ENCODE data around the gene MAU2.

MAU2 gene, protein sequence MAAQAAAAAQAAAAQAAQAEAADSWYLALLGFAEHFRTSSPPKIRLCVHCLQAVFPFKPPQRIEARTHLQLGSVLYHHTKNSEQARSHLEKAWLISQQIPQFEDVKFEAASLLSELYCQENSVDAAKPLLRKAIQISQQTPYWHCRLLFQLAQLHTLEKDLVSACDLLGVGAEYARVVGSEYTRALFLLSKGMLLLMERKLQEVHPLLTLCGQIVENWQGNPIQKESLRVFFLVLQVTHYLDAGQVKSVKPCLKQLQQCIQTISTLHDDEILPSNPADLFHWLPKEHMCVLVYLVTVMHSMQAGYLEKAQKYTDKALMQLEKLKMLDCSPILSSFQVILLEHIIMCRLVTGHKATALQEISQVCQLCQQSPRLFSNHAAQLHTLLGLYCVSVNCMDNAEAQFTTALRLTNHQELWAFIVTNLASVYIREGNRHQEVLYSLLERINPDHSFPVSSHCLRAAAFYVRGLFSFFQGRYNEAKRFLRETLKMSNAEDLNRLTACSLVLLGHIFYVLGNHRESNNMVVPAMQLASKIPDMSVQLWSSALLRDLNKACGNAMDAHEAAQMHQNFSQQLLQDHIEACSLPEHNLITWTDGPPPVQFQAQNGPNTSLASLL

DNA sequence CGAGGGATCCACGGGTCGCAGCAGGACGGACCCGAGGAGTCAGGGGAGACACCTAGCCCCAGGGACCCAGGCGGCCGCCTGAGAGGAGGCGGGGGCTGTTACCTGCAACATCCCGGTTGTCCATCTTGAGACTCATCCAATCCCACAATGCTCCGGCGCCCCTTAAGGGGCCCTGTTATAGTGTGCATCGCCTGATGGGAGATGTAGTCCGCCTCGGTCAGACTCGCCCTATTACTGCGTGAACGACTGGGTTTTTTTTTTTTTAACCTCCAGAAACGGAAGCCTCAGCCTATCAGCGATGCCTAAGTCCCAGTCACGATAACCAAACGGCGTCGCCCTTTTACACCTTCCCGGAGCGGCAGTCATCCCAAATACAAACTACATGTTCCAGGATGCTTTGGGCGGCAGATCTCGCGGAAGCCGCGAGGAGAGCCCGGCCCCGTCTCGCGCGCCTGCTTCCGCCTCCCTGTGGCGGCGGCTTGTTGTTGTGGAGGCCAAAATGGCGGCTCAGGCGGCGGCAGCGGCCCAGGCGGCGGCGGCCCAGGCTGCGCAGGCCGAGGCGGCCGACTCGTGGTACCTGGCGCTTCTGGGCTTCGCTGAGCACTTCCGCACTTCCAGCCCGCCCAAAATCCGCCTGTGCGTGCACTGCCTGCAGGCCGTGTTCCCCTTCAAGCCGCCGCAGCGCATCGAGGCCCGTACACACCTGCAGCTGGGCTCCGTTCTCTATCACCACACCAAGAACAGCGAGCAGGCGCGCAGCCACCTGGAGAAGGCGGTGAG is at the start of gene MAU2, which contains the start of gene SUGP1:
MAU2 (plus strand) TSS at position 469 of the 780 bp plus-strand sequence; CDS start at position 500, 31 bp downstream.
SUGP1 (minus strand) TSS at position 149 of the 780 bp plus-strand sequence; CDS start at position 136, 13 bp downstream.
- DNase-seq = peak; percentile 96

DNA sequence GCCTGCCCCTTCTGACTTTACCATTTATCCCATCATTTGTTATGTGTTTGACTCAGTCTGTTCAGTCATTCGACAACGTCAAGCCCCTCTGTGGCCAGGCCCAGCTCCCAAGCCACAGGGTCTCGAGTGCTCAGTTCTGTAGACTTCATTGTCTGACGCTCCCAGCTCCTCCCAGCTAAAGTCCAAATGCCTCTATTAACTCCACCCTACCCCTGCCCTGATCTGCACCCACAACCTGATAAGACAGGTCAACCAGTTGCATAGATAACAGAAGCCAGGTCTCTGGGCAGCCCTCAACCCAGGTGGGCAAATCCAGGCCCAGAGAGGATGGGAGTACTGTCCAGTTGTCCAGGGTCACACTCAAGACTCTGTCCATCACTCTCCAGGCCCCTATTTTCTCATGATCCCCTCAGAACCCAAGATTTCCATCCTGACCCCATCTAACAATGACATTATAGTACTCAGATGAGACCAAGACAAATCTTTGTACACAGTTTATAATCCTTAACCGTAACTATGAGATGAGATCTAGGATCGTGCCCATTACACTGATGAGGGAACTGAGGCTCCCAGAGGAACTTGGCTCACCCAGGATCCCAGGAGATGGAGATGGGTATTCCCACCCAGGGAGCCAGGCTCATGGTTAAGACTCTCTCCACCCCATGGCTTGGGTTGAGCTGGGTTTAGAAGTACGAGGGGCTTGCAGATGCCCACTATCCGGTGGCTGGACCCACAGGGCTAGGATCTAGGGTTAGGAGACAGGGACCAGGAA is 48.6 kb upstream of the MAU2 start:
- no peak for DNase-seq

DNA sequence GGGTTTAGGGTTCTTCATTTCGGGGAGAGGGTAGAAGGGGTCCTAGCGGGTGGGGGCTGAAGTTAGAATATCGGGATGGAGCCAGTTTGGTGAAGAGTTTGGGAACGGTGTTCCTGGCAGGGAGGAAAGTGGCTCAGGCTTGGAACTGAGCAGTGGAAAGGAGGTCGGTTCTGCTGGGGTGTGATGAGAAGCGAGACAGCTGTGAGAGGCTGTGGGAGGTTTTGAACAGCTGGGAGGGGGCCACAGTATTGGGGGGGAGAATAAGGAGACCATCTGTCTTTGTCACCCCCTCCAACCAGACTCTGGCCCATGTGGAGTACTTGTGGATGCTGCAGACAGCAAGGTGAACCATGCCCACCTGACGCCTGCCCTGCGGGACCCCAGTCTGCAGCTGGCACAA is 46.5 kb upstream of the MAU2 start:
- DNase-seq = no peak

DNA sequence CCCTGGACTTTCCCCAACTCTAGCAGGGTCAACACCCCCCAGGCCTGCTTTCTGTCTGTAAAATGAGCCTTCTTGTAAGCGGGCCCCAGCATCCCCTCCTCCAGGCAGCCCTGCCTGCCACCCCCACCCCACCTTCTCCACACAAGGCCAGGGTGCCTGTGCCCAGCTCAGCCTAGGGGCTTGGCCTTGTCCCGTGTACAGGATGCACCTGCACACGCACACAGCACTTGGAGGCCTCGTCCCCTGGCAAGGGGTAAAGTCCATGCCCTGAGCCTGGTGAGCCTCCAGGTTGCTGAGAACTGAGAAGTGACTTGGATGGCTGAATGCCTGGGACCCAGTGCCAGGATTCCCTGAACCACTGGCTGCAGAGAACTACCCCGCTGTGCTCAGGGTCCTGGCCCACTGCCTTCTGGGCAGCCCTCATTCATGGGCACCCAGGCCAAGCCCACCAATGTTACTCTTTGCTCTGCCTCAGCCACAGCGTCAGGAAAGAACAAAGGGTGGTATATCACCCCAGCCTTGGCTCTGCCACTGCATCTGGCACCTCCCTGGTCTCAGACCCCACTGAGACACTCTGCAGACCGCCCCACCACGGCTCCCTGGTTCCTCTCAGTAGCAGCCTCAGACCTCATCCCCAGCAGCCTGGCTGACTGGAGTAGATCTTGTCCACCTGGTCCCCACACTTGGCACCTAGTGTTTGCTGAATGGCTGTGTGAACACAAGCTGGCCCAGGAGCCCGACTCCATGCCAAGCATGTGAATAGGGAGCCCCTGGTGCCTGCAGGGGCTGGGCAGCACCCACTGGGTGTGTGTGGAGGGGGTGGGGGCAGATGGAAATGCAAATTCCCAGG is 45.7 kb upstream of the MAU2 start:
- no peak for DNase-seq

DNA sequence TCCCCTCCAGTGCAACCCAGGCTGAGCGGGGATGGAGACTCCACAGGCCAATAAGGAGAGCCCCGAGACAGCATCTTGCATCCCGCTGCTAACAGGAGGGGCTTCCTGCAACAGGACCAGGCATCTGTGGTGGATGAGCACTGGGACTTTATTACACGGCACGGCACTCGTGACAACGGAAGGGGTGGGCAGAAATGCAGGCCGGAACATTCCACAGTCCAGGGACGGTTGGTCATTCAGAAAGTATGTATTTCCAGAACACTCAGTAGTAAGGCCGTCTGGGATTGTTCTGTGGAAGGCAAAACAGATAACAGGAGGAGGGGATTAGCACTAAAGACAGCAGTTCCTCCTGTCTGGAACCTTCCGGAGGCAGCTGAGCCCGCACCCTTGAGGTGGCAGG is 44.2 kb upstream of the MAU2 start:
- DNase-seq = no peak

DNA sequence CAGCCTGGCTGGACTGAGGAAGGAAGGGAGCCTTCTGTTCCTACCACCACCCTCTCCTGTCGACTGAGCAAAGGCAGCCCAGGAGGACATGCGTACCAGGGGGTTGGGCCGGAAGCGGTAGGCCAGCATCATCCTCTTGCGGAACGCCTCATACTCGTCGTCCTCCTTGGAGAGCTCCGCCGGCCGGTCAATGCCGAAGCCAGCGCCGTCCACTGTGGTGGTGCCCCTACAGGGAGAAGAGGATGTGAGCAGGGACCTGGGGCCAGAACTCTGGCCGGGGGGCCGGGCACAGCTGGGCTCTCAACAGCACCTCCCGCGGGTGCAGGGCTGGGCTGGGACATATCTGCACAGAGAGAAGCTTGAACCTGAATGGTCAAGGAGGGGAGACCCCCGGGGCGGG is 43.8 kb upstream of the MAU2 start:
- no peak for DNase-seq

DNA sequence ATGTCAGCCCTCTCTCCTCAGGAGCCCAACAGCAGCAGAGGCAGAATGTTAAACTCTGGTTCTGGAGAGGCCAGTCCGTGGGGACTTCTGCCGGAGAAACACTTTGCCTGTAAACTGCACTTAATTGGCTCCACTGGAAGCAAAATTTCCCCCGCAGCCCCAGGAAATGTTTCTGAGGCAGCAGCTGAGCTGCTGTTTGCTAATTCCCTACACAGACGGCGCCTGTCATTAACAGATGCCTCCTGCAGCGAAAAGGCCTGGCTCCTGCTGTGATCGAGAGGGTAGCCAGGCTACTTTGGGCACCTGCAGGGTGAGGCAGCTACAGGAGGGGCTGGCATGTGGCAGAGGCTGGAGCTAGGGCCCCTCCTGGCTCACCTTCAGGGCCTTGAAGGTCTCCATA is 42.3 kb upstream of the MAU2 start:
- no peak for DNase-seq

DNA sequence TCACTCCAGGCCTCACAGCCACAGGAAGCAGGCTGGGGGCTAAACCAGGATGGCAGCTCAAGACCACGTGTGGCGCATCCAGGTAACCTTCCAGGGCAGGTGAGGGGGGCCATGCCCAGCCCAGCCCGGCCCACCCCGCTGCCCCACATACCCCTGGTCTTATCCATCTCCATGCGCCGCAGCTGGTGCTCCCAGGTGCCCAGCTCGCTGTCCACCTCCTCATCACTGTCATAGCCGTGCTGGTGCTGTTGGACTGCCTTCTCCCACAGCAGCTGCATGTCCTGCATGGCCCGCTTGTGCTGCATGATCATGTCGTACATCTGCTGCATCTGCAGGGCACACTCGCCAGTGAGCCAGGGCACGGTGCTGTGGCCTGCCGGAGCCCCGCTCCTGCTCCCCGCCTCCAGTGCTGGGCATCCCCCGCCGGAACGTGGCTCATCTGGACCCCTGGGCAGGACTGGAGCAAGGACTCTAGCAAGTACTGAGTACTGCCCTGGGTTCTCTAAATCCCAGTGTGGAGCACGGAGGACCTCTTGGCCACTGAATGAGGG is 41.5 kb upstream of the MAU2 start:
- DNase-seq = no peak

DNA sequence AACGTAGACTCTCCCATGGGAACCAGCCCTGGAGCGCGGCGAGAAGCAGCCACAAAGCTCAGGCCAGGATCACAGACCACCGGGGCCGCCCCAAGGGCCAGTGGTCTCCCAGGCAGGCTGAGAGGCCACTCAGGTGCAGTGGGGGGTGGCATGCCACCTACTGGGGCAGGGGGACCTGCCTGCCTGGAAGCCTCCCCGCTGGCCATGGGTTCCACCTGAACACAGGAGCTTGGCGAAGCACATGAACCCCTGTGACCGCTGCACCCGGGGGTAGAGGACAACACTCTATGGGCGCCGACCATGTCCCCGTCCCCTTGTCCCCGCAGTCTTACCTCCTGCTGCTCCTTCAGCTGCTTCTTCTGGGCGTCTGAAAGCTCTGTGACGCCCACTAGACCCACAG is 40.8 kb upstream of the MAU2 start:
- no peak for DNase-seq

DNA sequence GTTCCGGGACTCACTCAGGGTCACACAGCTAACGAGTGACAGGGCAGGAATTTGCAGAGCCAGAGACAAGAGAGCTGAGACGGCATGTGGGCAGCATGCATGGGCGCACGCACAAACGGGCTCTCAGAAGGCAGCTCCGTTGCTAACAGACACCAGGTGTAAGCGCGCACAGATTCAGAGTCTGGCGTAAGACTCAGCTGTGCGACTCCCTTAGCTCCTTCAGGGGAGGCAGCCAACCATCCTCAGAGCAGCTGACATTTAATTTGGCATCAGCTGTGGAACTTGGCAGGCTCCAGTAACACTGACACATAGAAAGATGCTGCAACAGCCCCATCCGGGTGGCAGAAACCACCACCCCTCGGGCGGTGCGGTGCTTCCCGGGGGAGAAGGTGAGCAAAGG is 40.1 kb upstream of the MAU2 start:
- DNase-seq = no peak

DNA sequence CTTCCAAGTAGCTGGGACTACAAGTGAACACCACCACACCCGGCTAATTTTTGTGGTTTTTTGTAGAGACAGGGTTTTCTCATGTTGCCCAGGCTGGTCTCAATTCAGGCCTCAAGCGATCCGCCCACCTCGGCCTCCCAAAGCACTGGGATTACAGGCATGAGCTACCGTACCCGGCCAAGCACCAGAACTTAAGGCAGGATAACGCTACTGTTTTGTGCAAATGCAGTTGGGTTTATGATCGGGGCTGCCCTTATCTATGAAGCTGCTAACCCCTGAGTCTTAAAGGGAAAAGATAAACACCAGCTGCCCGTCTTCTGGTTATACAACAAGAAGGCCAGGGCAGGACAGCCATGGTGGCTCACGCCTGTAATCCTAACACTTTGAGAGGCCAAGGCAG is 34.9 kb upstream of the MAU2 start:
- DNase-seq = no peak

DNA sequence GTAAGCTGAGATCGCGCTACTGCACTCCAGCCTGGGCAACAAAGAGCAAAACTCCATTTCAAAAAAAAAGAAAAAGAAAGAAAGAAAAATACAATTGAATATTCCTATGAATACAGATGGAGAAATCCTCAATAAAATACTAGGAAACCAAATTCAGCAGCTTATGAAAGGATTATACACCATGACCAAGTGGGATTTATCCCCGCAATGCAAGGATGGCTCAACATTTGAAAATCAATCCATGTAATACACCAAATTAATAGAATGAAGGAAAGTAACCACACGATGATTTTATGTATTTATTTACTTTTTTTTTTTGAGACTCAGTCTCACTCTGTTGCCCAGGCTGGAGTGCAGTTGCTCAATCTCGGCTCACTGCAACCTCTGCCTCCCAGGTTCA is 28.0 kb upstream of the MAU2 start:
- DNase-seq = no peak

DNA sequence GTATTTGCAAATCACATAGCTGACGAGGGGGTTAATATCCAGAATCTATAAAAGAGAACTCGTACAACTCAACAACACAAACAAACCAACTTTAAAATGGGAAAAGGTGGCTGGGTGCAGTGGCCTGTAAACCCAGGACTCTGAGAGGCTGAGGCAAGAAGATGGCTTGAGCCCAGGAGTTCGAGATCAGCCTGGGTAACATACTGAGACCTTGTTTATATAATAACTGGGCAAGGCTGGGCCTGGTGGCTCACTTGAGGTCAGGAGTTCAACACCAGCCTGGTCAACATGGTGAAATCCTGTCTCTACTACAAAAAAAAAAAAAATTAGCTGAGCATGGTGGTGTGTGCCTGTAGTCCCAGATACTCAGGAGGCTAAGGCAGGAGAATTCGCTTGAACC is 25.7 kb upstream of the MAU2 start:
- no peak for DNase-seq

DNA sequence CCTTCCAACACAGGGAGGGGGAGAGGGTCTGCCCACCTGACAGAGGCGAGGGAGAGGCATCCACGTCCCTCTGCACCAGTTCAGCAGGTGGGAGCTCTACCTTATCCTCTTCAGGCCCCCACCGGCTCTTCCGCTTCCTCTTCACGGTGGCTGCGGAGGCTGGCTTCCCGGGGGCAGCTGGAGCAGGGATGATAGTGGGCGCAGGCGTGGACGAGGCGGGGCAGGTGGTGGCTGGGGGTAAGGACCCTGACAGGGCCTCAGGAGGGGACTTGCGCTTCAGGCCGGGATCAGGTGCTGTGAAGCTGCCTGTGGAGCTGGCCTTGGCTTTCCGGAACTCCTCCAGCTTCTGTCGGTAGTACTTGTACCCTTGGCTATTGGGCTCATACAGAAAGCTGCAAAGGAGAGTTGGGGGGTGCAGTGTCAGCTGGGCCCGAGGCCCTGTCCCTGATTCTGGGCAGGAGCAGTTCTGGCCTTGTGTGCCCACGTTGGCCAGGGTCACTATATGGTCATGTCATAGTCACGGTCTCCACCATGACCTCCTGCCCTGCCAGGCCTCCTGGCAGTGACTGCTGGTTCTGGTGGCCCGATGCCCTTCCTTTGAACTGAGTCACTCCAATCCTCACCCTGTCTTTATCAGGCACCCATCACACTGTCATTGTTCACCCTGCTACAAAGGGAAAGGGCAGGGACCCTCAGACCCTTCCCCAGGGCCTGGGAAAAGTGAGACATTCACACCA is 23.5 kb upstream of the MAU2 start:
- DNase-seq = no peak

DNA sequence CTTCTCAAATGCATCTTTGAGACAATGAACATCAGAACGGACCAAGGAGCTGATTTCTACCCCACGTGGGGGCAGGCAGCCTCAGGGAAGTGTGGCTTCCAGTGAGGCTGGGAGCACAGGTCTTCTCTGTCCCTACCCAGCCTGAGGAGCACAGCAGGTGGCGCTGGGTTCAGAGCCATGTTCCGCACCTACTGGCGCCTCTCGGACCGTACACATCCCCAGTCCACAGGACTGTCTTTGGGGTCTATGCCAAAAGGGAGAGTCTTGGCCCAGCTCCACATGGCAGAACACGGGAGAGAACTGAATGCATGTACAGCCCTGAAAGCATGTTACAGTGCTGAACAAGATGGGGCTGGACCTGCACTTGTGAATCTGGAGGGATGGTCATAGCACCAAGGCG is 22.9 kb upstream of the MAU2 start:
- no peak for DNase-seq

DNA sequence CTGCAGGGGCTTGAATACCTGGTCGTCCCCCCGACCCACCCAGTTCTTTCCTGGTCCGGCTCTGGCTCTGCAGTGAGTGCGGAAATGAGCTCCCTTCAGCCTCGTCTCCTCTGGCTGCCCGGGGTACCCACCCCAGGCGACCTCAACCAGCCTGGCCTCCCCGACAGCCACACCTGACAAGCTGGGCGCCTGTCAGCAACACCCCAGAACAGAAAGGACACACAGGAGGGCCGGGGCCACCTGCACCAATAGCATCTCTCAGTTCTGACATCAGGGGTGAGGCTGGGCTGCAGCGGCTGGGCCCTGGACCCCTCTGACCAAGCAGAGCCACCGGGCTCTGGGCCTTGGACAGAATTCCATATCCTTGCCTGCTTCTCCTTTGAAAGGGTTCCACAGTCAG is 20.0 kb upstream of the MAU2 start:
- no peak for DNase-seq

DNA sequence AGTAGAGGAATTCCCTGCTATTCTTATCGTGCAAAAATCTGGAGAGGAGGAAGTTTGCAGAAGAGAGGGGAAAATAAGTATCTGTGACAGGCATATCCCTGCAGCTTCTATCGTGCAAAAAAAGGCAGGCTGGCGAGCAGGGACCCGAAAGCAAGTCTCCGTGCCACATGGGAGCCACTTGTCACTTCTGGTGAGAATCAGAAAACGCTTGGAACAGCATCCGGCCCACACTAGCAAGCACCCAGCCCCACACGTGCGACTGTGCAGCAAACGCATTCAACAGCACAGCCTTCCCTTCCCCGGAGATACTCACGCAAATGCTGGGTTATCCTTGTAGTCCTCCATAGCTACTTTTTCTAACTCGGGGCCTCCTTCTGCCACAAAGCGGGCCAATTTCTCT is 17.2 kb upstream of the MAU2 start:
- DNase-seq = no peak

DNA sequence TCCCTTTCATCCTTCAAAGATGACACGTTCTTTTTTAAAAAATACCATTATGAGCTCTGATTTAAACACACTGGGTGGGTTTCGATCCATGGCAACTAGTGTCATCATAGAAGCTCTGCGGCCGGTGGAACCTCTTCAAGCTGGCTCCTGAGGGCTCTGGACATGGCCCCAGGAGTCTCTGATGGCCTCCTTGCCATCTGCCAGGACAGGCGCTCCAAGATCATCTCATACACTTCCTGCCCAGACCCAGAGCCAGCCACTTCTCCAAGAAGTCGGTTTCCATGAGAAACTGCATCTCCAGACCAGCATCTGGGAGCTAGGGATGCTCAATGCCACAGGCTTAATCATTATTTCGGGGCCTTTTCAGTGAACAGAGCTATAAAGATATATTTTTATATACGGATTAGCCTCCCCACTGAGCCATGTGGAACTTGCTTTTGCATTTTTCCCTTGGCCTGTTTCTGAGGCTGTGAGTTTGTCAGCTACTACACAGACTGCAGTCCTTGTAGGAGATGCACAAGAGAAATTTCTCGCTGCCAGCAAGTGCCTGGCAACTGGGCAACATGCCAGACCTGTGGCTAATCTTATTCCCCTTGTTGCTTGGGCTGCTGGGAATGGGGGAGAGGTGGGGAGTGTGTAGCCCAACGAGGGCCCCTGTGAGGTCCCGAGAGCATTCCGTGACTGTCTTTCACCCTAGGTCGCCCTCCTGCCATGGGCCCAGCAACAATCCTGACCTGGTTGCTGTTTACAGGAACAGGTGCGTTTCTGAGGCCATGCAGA is 16.3 kb upstream of the MAU2 start:
- DNase-seq = no peak

DNA sequence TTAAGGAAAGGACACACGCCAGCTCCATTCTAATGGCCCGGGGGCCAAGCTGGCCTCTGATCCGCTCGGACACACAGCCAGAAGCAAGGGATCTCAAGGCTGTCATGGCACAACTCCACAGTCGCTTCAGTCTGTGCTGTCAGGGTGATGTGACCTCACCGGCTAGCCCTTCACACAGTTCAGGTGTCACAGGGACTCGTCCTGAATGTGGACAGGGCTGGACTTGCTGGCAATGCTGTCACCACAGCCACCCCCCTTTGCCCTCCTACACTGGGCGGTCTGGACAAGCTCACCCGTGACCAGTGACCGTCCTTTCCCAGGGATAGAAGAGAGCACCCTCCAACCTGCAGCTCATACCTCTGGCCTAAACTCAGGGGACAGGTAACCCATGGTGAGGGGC is 15.6 kb upstream of the MAU2 start:
- DNase-seq = no peak

DNA sequence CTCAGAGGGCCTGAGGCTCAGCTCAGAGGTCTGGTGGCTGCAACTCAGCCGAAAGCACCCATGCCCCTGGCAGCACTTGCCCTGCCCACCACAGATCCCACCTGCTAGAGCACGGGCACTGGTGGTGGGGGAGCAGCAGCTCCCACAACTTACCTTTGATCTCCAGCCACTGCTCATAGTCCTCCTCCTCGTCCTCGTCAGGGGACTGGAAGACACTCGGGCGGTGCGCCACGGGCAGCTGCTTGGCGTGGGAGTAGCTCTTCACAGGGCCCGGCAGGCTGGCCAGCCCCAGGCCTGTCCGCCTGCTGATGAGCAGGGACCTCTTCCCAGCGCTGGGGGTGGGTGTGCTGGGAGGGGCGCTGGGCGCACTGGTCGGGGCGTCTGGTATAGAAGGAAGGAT is 14.9 kb upstream of the MAU2 start:
- DNase-seq = no peak
